Renal cortex interstitium (tissue), 11 donors: ENCODE data around the gene RASA3. TPM values are rescaled to one million over a fixed set of nuclear protein-coding genes. Genes with fewer than 3 reads are reported as not detected.

Experiments
- DNase-seq, 11 donors: peaks; one replicate each; pipeline ENCODE4 v3.0.0-alpha.2; 2013; ENCODE audit warnings: low read depth in 9 of 11, low spot score in 4 of 11; ENCODE audit errors: extremely low read depth in 1 of 11
- polyA plus RNA-seq, 3 donors: library from polyadenylated mRNA; unstranded; fragments of 120-200 nt; gene quantifications; one replicate each; pipeline ENCODE4 v1.2.1, GENCODE V29; 2013; ENCODE audit not compliant: insufficient read length in 3 of 3

The RASA3 gene
- polyA plus RNA-seq, 3 donors, result 11.0 to 14.2 (median 12.5) TPM

GRCh38 chr13:114034481-114034891 is 97.9 kb downstream of the RASA3 start:
- DNase-seq, result no peak

GRCh38 chr13:114033541-114034315 is 98.7 kb downstream of the RASA3 start:
- DNase-seq, result no peak

- DNase-seq, result peak in 1 of 11 donors; percentile 50
These were observed 100.2 kb downstream of the RASA3 start for GRCh38 chr13:114032126-114032799.

- DNase-seq, result no peak
These were observed 100.8 kb downstream of the RASA3 start for GRCh38 chr13:114031631-114032030.

- DNase-seq, result no peak
These were observed 101.5 kb downstream of the RASA3 start for GRCh38 chr13:114030666-114031610.

GRCh38 chr13:114029866-114030625 is 102.4 kb downstream of the RASA3 start:
- DNase-seq, result no peak

- DNase-seq, result no peak
These were observed 104.6 kb downstream of the RASA3 start for GRCh38 chr13:114027826-114028225.

- no peak for DNase-seq
These were observed 105.2 kb downstream of the RASA3 start for GRCh38 chr13:114027046-114027715.

GRCh38 chr13:114026481-114026880 is 105.9 kb downstream of the RASA3 start:
- no peak for DNase-seq

GRCh38 chr13:114025714-114026431 is 106.5 kb downstream of the RASA3 start:
- DNase-seq, result peak in 2 of 11 donors; percentile 54 to 56

- no peak for DNase-seq
These were observed 107.1 kb downstream of the RASA3 start for GRCh38 chr13:114025405-114025713.

- DNase-seq, result no peak
These were observed 107.6 kb downstream of the RASA3 start for GRCh38 chr13:114024603-114025404.

GRCh38 chr13:114023716-114024602 is 108.5 kb downstream of the RASA3 start:
- no peak for DNase-seq

- no peak for DNase-seq
These were observed 109.5 kb downstream of the RASA3 start for GRCh38 chr13:114022876-114023275.

GRCh38 chr13:114022309-114022669 is 110.1 kb downstream of the RASA3 start:
- no peak for DNase-seq
